IPS DF 4.7 (cell line): ENCODE measurements around the gene ADAMTS15.

Experiments
- DNase-seq: peaks from one replicate; pipeline ENCODE4 v3.0.0-alpha.2; 2013; ENCODE audit warnings: low spot score; ENCODE audit errors: extremely low read depth

ADAMTS15 gene

DNA sequence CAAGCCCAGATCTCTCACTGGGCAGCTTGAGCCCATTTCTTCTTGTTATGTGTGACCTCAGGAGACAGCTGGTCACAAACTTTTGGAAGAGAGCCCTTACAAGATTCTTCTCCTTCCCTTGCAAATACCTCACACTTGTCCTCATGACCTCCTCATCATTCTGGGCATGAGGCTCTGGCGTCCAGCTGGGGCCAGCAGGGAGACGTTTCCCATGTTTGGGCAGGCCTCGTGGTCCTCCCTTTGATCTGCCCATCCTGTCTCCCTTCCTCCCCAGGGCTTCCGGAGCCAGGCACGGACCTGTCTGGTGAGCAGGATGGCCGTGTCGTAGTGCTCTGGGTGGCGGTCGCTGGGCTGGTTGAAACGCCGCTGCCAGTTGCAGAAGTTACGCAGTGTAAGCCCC is 29.7 kb upstream of the ADAMTS15 start:
- no peak for DNase-seq

DNA sequence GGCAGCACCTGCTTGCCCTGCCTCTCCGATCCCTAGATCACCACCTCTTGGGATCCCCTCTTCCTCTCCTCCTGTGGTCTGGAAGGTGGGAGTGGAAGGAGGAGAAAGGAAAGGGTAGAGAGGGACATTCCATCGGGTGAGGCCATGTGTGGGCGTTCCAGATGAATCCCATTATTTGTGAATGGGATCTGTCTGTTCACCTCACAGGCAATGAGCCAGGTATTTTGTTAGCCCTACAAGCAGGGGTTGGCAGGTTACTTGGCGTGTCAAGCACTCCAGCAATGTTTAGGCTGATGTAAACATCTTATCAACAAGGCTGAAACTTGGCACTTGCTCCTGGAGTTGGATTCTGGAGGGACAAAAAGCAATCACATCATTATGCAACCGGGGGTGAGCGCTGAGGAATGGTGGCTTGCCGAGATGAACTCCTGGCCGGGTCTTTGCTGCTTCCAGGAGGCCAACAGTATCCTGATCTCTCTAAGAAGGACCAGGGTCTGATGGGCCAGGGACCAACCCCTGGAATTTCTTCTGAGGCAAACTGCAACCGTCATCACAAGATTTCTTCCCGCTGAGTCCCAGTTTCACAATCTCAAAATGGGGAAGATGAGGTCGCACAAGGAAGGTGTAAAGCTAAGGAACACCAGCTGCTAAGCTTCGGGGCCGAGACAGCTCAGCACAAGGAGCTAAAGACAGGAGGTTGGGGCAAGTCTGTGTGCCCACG is 27.8 kb upstream of the ADAMTS15 start:
- no peak for DNase-seq

DNA sequence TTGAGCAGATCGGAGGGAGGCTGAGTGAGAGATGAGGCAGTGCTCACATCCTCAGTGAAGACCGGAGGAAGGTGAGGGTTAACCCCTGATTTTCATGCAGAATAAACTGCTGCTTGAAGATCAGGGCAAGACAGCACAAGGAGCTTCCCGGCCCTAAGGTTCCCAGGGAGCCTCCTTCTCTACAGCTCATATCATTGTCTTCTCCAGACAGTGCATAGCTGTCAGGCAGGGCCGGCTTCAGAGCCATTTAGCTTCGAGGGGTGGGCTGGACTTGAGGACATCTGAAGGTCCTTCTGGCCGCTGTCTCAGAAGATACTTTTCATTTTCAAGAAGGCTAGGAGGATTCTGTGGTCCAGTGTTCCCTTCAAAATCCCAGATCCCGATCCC is 27.3 kb upstream of the ADAMTS15 start:
- no peak for DNase-seq

DNA sequence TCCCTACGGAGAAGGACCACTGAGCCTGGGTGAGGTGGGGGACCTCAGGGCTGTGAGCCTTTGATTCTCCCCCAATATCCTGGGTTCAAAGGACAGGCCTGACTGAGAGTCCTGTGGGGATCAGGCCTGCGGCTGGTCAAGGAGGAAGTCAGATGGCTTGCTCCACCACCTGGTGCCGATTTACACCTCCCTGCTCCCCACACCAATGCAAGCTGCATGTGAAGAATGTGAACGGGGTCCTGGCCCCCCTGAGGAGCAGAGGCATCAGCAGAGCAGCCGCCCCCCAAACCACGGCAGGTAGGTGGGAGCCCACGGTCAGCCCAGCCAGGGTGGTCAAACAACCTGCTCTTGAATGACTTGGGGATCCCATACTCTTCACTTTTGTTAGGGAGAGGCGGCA is 26.7 kb upstream of the ADAMTS15 start:
- DNase-seq, result no peak

DNA sequence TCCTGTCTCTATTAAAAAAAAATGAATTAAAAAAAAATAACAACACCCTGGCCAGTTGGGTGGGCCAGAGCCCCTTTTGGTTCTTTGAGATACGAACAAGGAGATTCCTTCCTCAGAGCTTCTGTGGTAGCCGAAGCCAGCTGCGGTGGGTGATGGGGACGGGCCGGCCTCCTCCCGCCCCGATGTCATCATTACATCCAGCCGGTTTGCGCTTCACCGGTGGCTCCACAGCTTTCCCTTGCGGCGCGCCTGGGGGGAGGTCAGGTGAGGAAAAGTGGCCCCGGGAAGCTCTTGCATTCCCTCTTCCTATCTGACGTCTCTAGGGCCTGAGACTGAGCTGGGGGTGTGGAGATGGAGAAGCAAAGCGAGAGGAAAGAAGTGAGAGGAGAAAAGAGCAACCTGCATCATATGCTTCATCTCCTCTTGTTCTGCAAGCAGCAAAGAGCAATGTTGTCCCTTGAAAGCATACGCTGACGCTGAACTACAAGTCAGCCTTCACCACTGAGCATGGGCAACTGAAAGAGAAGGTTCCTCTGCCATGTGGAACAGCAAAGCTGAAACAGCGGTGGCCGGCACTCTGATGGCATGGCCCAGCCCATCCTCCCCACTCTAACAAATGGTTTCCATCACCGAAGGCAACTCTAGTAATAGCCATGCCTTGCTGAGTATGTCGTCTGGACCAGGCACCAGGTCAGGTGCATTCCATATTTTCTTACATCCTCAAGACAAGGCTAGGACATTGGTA is 26.0 kb upstream of the ADAMTS15 start:
- DNase-seq, result no peak

DNA sequence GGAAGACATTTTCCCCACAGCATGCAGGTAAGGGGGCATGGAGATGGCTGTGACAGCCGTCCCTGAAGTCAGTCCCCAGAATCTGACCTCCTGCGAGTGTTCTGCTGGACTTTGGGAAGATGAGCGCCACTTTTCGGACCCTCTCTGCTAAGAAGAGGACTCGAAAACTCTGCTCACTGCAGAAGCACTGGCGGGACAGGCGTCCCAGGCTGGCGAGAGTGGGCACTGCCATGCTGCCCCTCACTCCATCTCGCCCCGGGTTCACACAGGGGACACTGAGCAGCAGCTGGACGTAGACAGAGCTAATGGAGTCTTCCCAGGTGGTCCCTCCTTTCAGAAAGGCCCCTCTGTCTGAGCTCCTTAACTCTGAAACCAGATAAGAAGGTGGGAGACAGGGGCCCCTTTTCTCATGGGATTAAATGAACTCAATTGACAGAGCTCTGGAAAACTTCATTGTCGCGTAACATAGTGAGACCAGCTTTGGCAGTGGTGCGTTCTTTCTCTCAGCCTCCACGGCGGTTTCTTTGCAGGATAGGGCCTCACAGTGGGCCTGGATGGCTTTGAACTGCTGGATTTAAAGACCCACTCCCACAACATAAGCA is 24.8 kb upstream of the ADAMTS15 start:
- DNase-seq, result no peak

DNA sequence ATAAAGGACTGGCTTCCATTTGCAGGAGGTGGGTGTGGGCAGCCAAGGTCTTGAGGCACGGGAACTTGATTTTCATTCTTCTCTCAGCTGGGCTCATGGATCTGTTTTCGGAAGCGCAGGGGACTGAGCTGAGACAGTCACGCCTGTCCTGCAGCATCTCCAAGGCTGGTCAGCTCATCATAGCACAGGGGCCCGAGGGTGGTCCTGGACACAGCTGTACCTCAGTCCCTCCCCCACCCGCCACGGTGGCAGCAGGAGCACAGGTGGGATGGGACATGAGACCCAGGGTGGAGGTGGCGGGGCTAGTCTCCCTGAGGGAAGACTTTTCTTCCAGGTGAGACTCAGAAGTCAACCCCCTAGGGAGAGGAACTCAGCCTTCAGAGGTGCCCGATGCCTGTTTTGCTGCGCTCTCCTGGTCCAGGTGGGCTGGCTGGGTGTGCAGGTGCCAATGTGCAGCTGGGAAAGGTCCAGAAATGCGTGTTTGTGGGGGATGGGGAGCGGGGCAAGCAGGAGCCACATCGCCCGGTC is 23.8 kb upstream of the ADAMTS15 start:
- DNase-seq, result no peak

DNA sequence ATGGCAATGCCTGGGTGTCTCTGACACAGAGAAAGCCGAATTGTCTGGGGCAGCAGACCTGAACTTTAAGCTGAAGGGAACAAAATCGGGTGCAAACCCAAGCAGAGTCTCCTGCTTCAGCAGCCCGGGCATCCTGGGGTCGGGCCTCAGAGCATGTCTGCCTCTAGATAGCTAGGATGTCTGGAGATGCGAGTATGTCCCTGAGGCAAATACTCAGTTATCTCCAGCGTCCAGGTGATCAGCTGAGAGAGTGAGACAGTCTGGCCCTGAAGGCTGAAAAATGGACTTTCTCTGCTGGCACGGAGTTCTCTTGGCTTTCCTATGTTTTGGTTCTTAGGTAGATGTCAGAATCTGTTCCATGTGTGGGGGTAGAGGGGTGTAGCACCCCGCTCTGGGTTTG is 23.3 kb upstream of the ADAMTS15 start:
- DNase-seq, result no peak

DNA sequence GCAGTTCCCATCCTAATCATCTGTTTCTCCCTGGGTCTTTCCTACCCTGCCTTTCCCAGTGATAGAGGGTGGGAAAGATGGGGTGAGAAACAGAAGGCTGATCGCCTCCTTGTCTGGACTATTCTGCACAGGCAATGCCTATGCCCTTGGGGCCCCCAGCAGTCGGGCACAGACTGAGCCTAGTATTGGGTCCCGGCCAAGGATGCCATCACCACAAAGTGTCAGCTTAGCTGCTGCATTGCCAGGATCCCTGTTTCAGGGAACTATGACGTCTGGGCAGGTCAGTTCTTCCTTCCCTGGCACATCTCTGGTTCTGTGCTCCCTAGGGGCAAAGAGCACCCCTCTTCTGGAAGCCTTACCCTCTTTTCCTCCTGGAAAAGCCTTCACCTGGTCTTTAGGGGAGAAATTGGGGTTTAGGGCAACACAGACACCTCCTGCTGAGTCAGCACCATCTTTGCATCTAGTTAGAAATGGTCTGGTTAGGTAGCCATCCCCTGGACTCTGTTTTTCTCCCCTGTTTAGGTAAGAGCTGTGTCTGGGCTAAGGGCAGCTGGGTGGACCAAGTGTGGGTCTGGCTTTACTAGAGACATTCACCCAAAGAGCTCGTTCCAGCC is 22.1 kb upstream of the ADAMTS15 start:
- no peak for DNase-seq

DNA sequence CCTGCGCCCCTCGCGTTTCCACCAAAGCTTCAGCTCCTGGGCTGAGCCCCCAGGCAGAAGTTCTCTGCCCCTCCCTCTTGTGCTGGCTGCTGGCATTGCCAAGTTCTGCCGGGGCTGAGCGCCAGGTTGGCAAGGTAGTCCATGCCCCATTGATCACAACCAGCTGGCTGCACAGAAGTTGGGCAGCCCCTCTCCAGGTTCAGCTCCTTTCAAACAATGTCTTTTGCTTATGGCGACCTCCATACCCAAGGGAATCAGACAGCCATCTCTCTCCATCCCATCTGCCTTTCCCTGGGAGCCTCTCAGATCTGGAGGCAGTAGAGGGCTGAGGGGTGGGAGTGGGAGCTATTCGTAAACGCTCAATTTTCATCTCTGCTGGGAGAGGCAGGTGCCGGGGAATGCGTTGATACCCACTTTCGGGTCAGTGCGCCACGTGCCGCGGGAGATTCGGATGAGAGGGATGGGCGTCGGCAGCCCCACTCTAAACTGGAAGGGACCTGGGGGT is 21.6 kb upstream of the ADAMTS15 start:
- DNase-seq, result no peak

DNA sequence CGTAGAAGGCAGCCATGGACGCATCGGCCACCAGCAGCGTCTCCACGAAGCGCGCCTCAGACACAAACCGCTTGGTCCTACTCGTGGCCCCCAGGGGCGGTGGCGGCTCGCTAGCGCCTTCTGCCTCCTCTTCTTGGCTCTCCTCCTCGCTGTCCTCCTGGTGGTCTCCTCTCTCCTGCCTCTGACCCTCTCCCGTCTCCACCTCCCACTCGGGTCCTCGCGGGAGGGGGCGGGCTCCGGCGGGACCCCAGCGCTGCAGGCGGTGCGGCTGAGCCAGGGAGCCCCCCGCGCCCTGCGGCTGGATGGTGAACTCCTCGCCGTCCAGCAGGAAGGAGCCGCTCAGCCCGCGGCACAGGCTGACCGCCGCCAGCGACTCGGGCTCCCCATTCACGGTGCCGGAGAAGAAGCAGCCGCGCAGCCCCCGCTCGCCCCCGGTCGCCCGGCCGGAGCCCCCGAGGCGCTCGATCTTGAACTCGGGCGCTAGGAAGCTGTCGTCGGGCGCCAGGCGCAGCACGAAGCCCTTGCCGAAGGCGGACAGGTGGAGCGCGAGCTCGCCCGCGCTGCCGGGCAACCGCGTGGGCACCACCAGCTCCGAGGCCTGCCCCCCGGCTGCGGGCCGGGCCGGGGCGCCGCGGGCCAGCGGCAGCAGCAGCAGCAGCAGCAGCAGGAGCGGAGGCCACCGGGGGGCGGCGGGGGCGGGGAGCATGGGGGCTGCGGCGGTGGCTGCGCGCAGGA is 20.7 kb upstream of the ADAMTS15 start:
- no peak for DNase-seq

DNA sequence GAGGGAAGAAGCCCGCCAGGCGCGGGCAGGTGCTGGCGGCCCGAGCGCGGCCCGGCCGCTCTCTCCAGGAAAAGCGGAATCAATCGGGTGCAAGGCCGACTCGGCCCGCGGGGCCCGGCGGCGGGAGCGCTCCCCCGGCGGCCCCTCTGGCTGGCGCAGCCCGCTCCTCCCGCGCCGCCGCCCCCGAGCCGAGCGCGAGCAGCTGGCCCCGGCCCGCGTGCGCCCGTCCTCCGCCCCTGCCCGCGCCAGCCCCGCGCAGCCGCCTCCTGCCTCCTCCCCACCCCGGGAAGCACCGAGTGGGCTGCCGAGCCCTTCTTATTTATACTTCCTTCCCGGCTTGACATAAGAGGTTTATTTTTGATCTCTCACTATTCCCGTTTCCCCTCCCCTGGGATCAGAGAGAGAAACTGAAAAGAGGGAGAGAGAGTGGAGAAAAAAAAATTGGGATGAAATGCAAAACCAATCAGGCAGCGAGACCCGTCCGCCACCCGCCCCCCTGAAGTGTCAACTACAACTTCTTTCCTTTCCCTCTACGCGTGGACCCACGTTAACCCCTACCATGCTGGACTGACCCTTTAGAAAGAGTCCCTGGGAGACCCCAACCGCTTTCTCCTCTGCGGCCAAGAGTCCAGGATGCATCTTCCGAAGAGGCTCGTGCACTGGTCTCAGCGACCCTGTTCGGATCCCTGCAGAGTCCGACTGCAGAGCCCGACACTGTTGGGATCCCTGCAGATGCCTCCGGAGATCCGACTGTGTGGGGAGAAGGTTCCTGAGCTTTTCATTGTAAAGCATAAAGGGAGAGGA is 19.9 kb upstream of the ADAMTS15 start, which contains the start of gene ADAMTS8:
Gene ADAMTS8, minus strand, starts transcription at position 294 of the 804 bp plus-strand sequence. CDS start 323 bp downstream, outside the sequence.
- DNase-seq, result no peak

DNA sequence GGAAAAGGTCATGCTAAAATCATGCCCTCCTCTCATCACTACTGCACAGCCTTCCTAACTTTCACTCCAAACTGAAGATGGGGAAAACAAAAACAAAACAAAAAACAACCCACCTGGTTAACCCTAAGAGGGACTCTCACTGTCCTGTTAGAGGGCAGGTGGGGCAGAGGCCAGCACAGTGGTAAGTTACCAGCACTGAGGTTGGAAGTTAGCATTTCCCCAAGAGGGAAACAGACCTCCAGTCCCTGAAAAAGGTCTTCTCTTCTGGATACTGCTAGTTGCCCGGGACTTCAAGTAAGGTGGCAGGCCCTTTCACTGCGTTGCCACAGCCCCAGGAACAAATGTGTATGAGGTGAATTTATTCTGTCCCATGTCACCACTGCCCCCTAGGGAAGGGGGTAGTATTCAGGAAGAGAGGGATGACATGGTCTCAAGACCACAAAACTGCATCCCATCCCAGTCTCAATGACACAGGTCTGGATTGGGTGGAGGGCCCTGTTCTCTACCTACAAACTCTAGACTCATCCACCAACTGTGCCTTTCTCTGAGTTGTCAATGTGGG is 19.2 kb upstream of the ADAMTS15 start:
- DNase-seq, result no peak

DNA sequence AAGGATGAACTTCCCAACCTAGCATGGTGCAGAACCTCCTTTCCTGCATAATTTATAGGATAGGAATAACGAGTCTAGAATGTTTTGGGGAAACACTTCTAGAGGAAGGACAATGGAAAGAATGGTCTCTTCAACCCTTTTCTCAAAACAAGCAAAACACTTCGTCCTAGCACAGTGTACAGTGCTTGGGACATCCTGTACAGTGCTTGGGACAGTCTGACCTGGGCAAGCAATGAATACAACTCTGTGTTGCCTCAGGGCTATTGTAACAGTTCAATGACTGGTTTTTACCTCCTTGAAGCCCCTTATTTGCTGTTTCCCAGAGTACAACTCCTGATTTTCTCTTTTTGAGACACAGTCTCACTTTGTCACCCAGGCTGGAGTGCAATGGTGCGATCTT is 18.5 kb upstream of the ADAMTS15 start:
- no peak for DNase-seq

DNA sequence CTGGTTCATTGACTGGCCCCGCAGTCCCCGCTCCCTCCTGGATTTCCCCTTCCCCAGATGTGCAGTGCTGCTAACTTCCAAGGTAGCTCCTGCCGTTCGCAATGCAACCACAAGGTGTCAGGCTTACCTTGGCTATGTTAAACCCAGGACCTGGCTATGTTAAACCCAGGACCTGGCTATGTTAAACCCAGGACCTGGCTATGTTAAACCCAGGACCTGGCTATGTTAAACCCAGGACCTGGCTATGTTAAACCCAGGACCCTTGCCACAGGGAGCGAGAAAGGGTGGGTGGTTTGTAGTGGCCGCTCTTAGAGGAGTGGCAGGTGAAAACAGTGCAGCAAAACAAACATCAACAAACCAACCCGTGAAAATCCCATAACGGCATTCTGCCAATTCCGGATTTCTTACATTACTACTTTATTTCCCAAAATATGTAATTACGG is 17.1 kb upstream of the ADAMTS15 start:
- peak; percentile 95 for DNase-seq

DNA sequence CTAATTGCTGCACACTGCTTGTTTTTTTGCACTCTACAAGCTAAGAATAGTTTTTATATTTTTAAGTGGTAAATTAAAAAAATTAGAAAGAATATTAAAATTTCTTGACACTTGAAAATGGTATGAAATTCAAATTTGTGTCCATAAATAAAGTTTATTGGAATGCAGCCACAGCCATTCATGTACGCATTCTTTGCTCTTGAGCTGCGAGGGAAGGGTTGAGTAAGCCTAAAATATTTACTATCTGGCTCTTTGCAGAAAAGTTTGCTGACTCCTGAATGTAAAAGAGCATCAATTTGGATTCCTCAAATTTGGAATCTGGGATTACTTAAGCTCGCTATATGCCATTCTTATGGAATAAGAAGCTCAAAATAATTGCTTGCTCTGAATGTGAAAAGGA is 16.6 kb upstream of the ADAMTS15 start:
- no peak for DNase-seq

DNA sequence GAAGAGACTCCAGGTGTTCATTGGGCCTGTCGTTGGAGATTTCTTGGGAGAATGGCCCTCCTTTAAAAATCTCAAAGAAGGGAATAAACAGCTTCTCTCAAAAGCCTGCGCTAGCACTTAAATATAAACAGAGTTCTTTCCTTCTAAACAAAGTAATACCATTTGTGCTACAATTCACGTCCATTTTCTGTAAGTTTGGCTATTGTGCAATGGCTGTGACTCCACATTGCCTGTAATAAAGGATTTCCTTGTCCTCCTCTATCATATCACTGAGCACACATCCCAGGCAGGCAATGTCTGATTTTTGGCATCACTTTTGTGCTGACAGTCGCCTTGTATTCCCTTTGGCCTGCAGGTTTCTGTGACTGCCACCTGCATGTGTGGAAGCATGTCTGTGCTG is 15.1 kb upstream of the ADAMTS15 start:
- DNase-seq, result no peak

DNA sequence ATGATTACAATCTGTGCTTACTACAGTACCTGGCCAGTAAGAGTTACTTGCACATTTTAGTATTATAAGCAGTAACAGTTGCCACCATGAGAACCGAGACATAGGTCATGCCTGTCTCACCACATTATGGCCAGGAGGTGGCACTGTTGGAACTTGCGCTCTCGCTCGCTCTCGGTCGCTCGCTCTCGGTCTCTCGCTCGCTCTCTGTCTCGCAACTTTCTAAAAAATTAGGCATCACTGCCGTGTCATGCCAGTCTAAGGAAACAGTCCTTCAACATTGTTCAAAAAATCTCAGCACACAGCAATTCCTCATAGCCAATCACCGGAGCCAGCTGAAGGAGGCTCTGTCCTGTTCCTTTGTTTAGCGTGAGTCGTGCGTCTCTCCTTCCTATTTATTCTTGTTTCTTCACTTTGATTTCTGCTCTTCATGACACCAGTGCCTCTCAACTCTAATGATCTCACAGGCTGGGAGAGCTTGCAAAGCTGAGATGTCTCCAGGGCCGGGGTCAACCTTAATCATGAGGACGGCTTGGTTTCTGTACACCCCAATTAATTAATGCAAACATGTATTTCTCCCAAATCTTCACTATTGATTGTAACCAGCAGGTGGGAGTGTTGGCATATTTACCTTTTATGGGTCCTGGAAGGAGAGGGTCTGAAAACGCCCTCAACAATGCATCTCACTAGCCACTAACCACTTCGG is 13.8 kb upstream of the ADAMTS15 start:
- DNase-seq, result peak; percentile 80

DNA sequence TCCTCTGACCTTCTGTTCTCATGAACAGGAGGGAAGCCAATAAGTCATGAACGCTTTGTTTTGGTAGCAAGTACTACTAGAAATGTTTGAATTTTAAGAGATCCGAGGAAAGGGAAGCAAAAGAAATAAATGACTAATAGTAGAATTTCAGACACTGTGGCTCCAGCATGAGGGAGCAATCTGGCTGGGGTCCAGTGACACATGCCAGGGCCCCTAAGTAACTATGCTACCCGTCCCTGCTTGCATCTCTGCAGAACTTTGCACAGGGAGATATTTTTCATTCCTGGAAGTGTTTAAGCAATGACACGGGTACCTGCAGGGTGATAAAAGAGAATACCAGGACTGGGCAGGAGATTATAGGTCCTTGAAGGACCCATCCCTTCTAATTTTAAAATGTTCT is 12.8 kb upstream of the ADAMTS15 start:
- no peak for DNase-seq
